ENCODE measurements around the gene PHACTR2.

PHACTR2 gene

DNA sequence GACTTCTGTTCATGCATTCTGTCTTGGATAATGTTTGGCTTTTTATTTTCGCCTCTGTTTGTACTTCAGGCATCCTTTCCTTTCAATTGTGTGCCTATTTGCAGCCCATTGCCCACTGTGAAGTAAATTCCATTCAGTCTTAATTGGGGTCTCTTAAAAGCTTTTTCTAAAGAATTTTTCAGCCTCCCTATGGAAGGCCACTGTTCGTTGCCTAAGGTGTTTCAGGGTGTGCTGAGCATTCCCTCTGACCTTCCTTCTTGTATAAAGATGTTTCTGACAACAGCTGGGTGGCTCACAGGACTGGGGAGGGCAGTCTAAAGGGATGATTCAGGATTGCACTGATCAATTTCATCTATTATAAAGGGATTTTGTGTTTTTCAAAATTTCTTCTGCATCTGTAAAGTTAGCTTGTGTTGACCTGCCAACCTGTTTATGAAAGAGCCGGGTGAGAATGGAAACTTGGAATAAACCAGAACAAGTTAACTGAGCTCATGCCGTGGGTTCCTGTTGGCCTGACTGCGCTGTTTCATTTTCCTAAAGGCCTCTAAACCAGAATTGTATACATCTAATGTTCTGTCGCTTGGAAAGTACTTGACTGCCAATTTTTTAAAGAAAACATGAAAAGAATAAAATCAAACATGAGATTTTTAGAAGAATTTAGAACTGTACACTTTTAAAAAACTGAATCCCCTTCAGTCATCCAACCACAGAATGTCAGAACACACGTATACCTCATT lies 14.3 kb downstream of the PHACTR2 start:
- POLR2A ChIA-PET: no interaction called here
- no peaks in the 10 kb centered on the region for H3K27me3 ChIP-seq (replicated peaks in 2 of 5; ENCODE audit: control insufficient read depth in 4 of 5, insufficient read depth in 5 of 5, low read length in 4 of 5)
- 88% methylated on average over 4 of the region's 7 CpGs for WGBS (ENCODE audit: insufficient coverage)

DNA sequence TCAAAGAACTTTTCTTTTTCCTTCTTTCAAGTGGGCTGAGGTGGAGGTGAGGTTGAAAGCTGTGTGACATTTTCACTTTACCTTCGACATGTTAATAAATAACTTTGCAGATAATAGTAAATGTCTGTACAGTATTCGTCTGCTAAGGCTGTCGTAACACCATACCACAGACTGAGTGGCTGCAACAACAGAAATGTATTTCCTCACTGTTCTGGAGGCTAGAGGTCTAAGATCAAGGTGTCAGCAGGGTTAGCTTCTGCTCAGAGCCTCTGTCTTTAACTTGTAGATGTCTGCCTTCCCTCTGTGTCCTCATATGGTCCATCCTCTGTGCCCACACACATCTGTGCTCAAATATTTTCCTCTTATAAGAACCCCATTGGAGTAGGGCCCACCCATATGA lies 14.9 kb downstream of the PHACTR2 start:
- 100% methylated on average over 2 of the region's 3 CpGs for WGBS (ENCODE audit: insufficient coverage)
- H3K9me3 ChIP-seq (ENCODE audit: control extremely low read depth in 1 of 5, control insufficient read depth in 4 of 5, insufficient read depth in 2 of 5, low read depth in 1 of 5, low read length in 4 of 5): no peaks in the 10 kb centered on the region
- no peaks in the 10 kb centered on the region for H3K27me3 ChIP-seq (replicated peaks in 2 of 5; ENCODE audit: control insufficient read depth in 4 of 5, insufficient read depth in 5 of 5, low read length in 4 of 5)
- no peak overlapping the region for H3K27ac ChIP-seq (ENCODE audit: insufficient read depth in 1 of 2, low read depth in 1 of 2, low read length in 2 of 2, poor library complexity in 1 of 2, severe bottlenecking in 2 of 2)
- ChIA-PET CTCF (no interaction called here), POLR2A (no interaction called here)
- H3K4me3 ChIP-seq (ENCODE audit: control insufficient read depth in 1 of 7, extremely low read depth in 1 of 7, insufficient read depth in 4 of 7, low read depth in 2 of 7, low read length in 6 of 7): no peak overlapping the region
- peaks cover 0 to 2% (median 0%) of the 10 kb centered on the region in 4 experiments for H3K36me3 ChIP-seq (ENCODE audit: control insufficient read depth in 4 of 4, insufficient read depth in 4 of 4, low read length in 3 of 4)
- no peak for DNase-seq
- peaks cover 11 to 20% (median 14%) of the 10 kb centered on the region in 4 experiments for H3K4me1 ChIP-seq (ENCODE audit: control extremely low read depth in 1 of 4, control insufficient read depth in 4 of 4, insufficient read depth in 4 of 4, low read length in 3 of 4)

More for the DNA sequence above, 14.3 kb downstream of the PHACTR2 start:
- Histone ChIP-seq H3K36me3 (ENCODE audit: control insufficient read depth in 4 of 4, insufficient read depth in 4 of 4, low read length in 3 of 4) (peaks cover 0 to 2% (median 0%) of the 10 kb centered on the region in 4 experiments), H3K9me3 (ENCODE audit: control extremely low read depth in 1 of 5, control insufficient read depth in 4 of 5, insufficient read depth in 2 of 5, low read depth in 1 of 5, low read length in 4 of 5) (no peaks in the 10 kb centered on the region), H3K27ac (ENCODE audit: insufficient read depth in 1 of 2, low read depth in 1 of 2, low read length in 2 of 2, poor library complexity in 1 of 2, severe bottlenecking in 2 of 2) (no peak overlapping the region), H3K4me1 (ENCODE audit: control extremely low read depth in 1 of 4, control insufficient read depth in 4 of 4, insufficient read depth in 4 of 4, low read length in 3 of 4) (peaks cover 11 to 20% (median 14%) of the 10 kb centered on the region in 4 experiments), H3K4me3 (ENCODE audit: control insufficient read depth in 1 of 7, extremely low read depth in 1 of 7, insufficient read depth in 4 of 7, low read depth in 2 of 7, low read length in 6 of 7) (no peak overlapping the region)
- DNase-seq: no peak
- CTCF ChIA-PET: no interaction called here

DNA sequence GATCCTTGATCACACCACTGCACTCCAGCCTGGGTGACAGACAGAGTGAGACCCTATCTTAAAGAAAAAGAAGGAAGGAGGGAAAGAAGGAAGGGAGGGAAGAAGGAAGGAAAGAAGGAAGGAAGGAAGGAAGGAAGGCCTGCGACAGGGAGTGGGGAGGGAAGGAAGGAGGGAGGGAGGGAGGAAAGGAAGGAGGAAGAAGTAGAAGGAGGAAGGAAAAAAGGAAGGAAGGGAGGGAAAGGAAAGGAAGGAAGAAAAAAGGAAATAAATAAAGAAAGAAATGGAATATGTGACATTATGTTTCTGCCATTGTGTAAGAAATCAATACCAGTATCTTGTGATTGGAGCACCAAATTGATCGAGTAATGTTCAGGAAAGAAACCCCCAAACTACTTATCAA lies 16.2 kb downstream of the PHACTR2 start:
- CTCF ChIA-PET: no interaction called here
- H3K27me3 ChIP-seq (replicated peaks in 2 of 5; ENCODE audit: control insufficient read depth in 4 of 5, insufficient read depth in 5 of 5, low read length in 4 of 5): no peaks in the 10 kb centered on the region
- POLR2A ChIA-PET: no interaction called here
- peaks cover 0 to 2% (median 0%) of the 10 kb centered on the region in 4 experiments for H3K36me3 ChIP-seq (ENCODE audit: control insufficient read depth in 4 of 4, insufficient read depth in 4 of 4, low read length in 3 of 4)
- H3K9me3 ChIP-seq (ENCODE audit: control extremely low read depth in 1 of 5, control insufficient read depth in 4 of 5, insufficient read depth in 2 of 5, low read depth in 1 of 5, low read length in 4 of 5): no peaks in the 10 kb centered on the region
- WGBS (ENCODE audit: insufficient coverage): 93% methylated on average over 1 of the region's 2 CpGs
- no peak overlapping the region for H3K4me3 ChIP-seq (ENCODE audit: control insufficient read depth in 1 of 7, extremely low read depth in 1 of 7, insufficient read depth in 4 of 7, low read depth in 2 of 7, low read length in 6 of 7)
- no peak overlapping the region for H3K27ac ChIP-seq (ENCODE audit: insufficient read depth in 1 of 2, low read depth in 1 of 2, low read length in 2 of 2, poor library complexity in 1 of 2, severe bottlenecking in 2 of 2)
- DNase-seq: no peak
- peaks cover 11 to 20% (median 14%) of the 10 kb centered on the region in 4 experiments for H3K4me1 ChIP-seq (ENCODE audit: control extremely low read depth in 1 of 4, control insufficient read depth in 4 of 4, insufficient read depth in 4 of 4, low read length in 3 of 4)

DNA sequence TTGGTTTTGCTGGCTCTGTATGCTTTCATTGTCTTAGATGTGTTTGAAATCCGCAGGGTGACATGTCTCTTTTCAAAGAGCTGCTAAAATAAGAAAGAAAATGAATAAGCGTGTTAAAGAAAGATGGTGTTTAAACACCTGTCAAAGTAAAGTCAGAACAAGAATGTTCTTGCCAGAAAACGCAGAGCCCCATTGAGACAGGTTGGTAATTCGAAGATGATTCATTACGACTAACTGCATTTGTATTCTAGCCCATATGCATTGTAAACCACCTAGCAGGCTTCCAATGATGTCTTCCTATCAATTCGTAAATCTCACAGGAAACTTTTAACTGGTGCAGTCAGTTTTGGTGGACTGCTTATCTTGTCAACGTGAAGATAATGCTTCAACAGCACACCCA lies 16.8 kb downstream of the PHACTR2 start:
- DNase-seq: no peak
- WGBS (ENCODE audit: insufficient coverage): 90% methylated on average over 7 of the region's 7 CpGs
- H3K4me3 ChIP-seq (ENCODE audit: control insufficient read depth in 1 of 7, extremely low read depth in 1 of 7, insufficient read depth in 4 of 7, low read depth in 2 of 7, low read length in 6 of 7): no peak overlapping the region
- H3K4me1 ChIP-seq (ENCODE audit: control extremely low read depth in 1 of 4, control insufficient read depth in 4 of 4, insufficient read depth in 4 of 4, low read length in 3 of 4): peaks cover 11 to 20% (median 14%) of the 10 kb centered on the region in 4 experiments
- CTCF ChIA-PET: no interaction called here
- POLR2A ChIA-PET: no interaction called here
- no peak overlapping the region for H3K27ac ChIP-seq (ENCODE audit: insufficient read depth in 1 of 2, low read depth in 1 of 2, low read length in 2 of 2, poor library complexity in 1 of 2, severe bottlenecking in 2 of 2)
- H3K36me3 ChIP-seq (ENCODE audit: control insufficient read depth in 4 of 4, insufficient read depth in 4 of 4, low read length in 3 of 4): peaks cover 0 to 2% (median 0%) of the 10 kb centered on the region in 4 experiments
- H3K27me3 ChIP-seq (replicated peaks in 2 of 5; ENCODE audit: control insufficient read depth in 4 of 5, insufficient read depth in 5 of 5, low read length in 4 of 5): no peaks in the 10 kb centered on the region
- H3K9me3 ChIP-seq (ENCODE audit: control extremely low read depth in 1 of 5, control insufficient read depth in 4 of 5, insufficient read depth in 2 of 5, low read depth in 1 of 5, low read length in 4 of 5): no peaks in the 10 kb centered on the region

DNA sequence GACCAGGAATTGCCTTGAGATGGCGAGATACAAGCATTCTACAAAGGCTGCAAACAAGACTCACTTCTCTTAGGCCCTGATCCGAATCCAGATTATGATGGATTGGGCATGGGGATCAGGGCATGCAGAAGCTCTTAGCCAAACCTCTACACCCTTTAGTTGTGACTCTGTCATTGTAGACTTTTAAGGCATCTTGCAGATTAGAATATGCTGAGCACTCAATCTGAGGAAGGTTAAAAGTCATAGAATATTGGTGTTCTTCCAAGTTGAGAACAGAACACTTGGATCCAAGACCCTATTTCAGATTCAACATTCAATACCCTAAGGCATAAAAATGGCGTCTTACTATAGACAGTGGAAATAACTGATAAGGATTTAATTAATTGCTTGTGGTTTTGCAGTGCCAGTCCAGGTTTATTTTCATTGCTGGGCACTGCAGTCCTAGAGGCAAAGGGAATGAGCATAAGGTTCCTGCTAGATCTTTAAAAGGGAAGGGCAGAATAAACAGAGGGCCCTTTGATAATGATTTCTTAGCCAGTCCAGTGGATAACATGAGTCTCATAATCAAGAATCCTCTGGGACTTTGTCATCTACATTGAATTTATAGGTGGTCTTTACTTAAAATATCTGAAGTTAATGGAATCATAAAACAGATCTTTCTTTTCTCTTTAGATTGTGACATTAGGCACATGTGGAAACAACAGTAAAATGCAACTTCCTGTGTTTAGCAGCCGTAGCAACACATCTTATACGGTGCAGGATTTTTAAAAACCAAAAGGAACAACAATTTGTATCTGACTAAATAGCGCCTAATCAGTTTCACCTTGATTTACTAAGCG lies 17.6 kb downstream of the PHACTR2 start:
- Histone ChIP-seq H3K4me3 (ENCODE audit: control insufficient read depth in 1 of 7, extremely low read depth in 1 of 7, insufficient read depth in 4 of 7, low read depth in 2 of 7, low read length in 6 of 7) (peak overlapping the region in 1 of 7 experiments; percentile 45), H3K4me1 (ENCODE audit: control extremely low read depth in 1 of 4, control insufficient read depth in 4 of 4, insufficient read depth in 4 of 4, low read length in 3 of 4) (peaks cover 11 to 20% (median 12%) of the 10 kb centered on the region in 4 experiments), H3K9me3 (ENCODE audit: control extremely low read depth in 1 of 5, control insufficient read depth in 4 of 5, insufficient read depth in 2 of 5, low read depth in 1 of 5, low read length in 4 of 5) (no peaks in the 10 kb centered on the region), H3K36me3 (ENCODE audit: control insufficient read depth in 4 of 4, insufficient read depth in 4 of 4, low read length in 3 of 4) (peaks cover 0 to 2% (median 0%) of the 10 kb centered on the region in 4 experiments), H3K27me3 (replicated peaks in 2 of 5; ENCODE audit: control insufficient read depth in 4 of 5, insufficient read depth in 5 of 5, low read length in 4 of 5) (no peaks in the 10 kb centered on the region), H3K27ac (ENCODE audit: insufficient read depth in 1 of 2, low read depth in 1 of 2, low read length in 2 of 2, poor library complexity in 1 of 2, severe bottlenecking in 2 of 2) (peak overlapping the region in 1 of 2 experiments; percentile 32)
- peak in 2 of 3 donors; percentile 35 to 45 for DNase-seq
- WGBS (ENCODE audit: insufficient coverage): 44% methylated on average over 3 of the region's 7 CpGs
- ChIA-PET POLR2A (no interaction called here), CTCF (no interaction called here)

DNA sequence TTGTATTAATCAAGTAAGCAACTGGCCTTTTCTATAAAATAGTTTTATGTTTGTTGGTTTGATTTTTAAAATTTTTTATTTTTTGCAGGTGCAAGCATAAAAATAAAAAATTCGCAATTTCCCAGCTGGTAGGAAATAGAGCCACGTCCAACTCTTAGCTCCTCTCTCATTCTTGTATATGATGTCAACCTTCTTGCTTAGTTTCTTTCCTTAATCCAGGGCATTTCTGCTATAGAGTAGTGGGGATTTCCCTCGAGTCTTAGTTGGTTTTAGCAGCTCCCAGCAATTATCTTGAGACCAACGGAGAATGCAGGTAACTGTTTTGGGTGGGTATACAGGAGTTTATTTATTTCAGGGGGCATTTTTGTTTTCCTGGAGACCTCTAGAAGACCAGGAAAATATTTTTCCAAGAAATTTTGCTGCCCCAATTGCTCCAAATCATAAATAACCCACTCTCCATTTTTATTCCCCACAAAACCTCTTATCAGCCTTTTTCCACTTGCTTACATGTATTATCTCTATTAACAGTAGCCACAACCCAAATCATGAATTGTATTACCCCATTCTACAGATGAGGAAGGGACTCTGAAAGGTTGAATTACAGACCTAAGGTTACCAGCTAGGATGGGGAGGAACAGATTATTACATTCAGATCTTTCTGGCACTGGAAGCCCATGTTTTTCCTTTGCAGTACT lies 18.4 kb downstream of the PHACTR2 start:
- H3K27ac ChIP-seq (ENCODE audit: insufficient read depth in 1 of 2, low read depth in 1 of 2, low read length in 2 of 2, poor library complexity in 1 of 2, severe bottlenecking in 2 of 2): peak overlapping the region in 1 of 2 experiments; percentile 32
- WGBS (ENCODE audit: insufficient coverage): 67% methylated on average over 2 of the region's 4 CpGs
- peaks cover 11 to 20% (median 12%) of the 10 kb centered on the region in 4 experiments for H3K4me1 ChIP-seq (ENCODE audit: control extremely low read depth in 1 of 4, control insufficient read depth in 4 of 4, insufficient read depth in 4 of 4, low read length in 3 of 4)
- DNase-seq: no peak
- no peaks in the 10 kb centered on the region for H3K27me3 ChIP-seq (replicated peaks in 2 of 5; ENCODE audit: control insufficient read depth in 4 of 5, insufficient read depth in 5 of 5, low read length in 4 of 5)
- peaks cover 0 to 2% (median 0%) of the 10 kb centered on the region in 4 experiments for H3K36me3 ChIP-seq (ENCODE audit: control insufficient read depth in 4 of 4, insufficient read depth in 4 of 4, low read length in 3 of 4)
- CTCF ChIA-PET: no interaction called here
- POLR2A ChIA-PET: no interaction called here
- H3K9me3 ChIP-seq (ENCODE audit: control extremely low read depth in 1 of 5, control insufficient read depth in 4 of 5, insufficient read depth in 2 of 5, low read depth in 1 of 5, low read length in 4 of 5): no peaks in the 10 kb centered on the region
- H3K4me3 ChIP-seq (ENCODE audit: control insufficient read depth in 1 of 7, extremely low read depth in 1 of 7, insufficient read depth in 4 of 7, low read depth in 2 of 7, low read length in 6 of 7): no peak overlapping the region
